Neural progenitor cell (in vitro differentiated cells): ENCODE results near the gene PRKCB. TPM values are rescaled to one million over a fixed set of nuclear protein-coding genes. Genes with fewer than 3 reads are reported as not detected.
A peak's percentile ranks its signal among the peaks of the same experiment; 100 is the strongest.

ENCODE experiments used
- DNase-seq: peaks from one replicate; pipeline ENCODE4 v3.0.0-alpha.2; 2016; ENCODE audit warnings: low spot score
- H2AFZ ChIP-seq: fragments of 200-600 bp; sonication (generic); replicated peaks from 2 replicates; pipeline ENCODE4 v1.6.1; 2016; ENCODE audit warnings: antibody characterized with exemption
- H3F3A ChIP-seq: fragments of 200-600 bp; sonication (generic); 2 replicates; pipeline ENCODE4 v1.6.1; 2016; ENCODE audit warnings: antibody characterized with exemption, low read depth
- H3K27ac ChIP-seq: fragments of 200-600 bp; sonication (generic); 2 replicates; pipeline ENCODE4 v1.5.1; 2016; ENCODE audit warnings: mild to moderate bottlenecking
- H3K27me3 ChIP-seq: fragments of 200-600 bp; sonication (generic); 2 replicates; pipeline ENCODE4 v1.6.1; 2016; ENCODE audit warnings: mild to moderate bottlenecking, moderate library complexity
- H3K36me3 ChIP-seq: fragments of 200-600 bp; sonication (generic); 2 replicates; pipeline ENCODE4 v1.5.1; 2016
- H3K4me1 ChIP-seq: fragments of 200-600 bp; sonication (generic); 2 replicates; pipeline ENCODE4 v1.6.1; 2016; ENCODE audit warnings: mixed run types
- H3K4me2 ChIP-seq: fragments of 200-600 bp; sonication (generic); 2 replicates; pipeline ENCODE4 v1.6.1; 2016
- H3K4me3 ChIP-seq: fragments of 200-600 bp; sonication (generic); 2 replicates; pipeline ENCODE4 v1.5.1; 2016
- H3K79me2 ChIP-seq: fragments of 200-600 bp; sonication (generic); 2 replicates; pipeline ENCODE4 v1.6.1; 2016; ENCODE audit warnings: low read depth
- H3K9ac ChIP-seq: fragments of 200-600 bp; sonication (generic); 2 replicates; pipeline ENCODE4 v1.6.1; 2016
- H3K9me3 ChIP-seq: fragments of 200-600 bp; sonication (generic); 2 replicates; pipeline ENCODE4 v1.5.1; 2016; ENCODE audit warnings: low read depth
- H4K20me1 ChIP-seq: fragments of 200-600 bp; sonication (generic); 2 replicates; pipeline ENCODE4 v1.6.1; 2016; ENCODE audit warnings: low read depth
- H3K27ac Mint-ChIP-seq: 3 replicates; pipeline ENCODE4 v1.8.0; 2021; ENCODE audit warnings: mixed read lengths
- H3K27me3 Mint-ChIP-seq: 2 replicates; pipeline ENCODE4 v1.8.0; 2022; ENCODE audit warnings: low read depth, mild to moderate bottlenecking, inconsistent platforms, moderate library complexity, mixed read lengths; ENCODE audit not compliant: insufficient read depth
- H3K36me3 Mint-ChIP-seq: 3 replicates; pipeline ENCODE4 v1.8.0; 2021; ENCODE audit warnings: mixed read lengths
- H3K4me1 Mint-ChIP-seq: 3 replicates; pipeline ENCODE4 v1.8.0; 2021; ENCODE audit warnings: mixed read lengths
- H3K4me3 Mint-ChIP-seq: 3 replicates; pipeline ENCODE4 v1.8.0; 2021; ENCODE audit warnings: mild to moderate bottlenecking, moderate library complexity, mixed read lengths
- H3K9me3 Mint-ChIP-seq: 3 replicates; pipeline ENCODE4 v1.8.0; 2020; ENCODE audit warnings: mixed read lengths
- EZH2 ChIP-seq: fragments of 200-600 bp; sonication (generic); IDR thresholded peaks from 2 replicates; pipeline ENCODE4 v1.6.1; 2017; ENCODE audit warnings: antibody characterized with exemption, mild to moderate bottlenecking, moderate library complexity
- EZH2phosphoT487 ChIP-seq: fragments of 200-600 bp; sonication (generic); IDR thresholded peaks from 2 replicates; pipeline ENCODE4 v1.6.1; 2017; ENCODE audit warnings: antibody characterized with exemption
- total RNA-seq: library from RNA; depleted of rRNA; stranded (reverse); fragments of >200 nt; gene quantifications from 2 replicates; pipeline ENCODE4 v1.2.3, GENCODE V29; 2015; ENCODE audit warnings: low replicate concordance
- TF ChIP-seq, protein P1 (sequence below): fragments of 200-600 bp; sonication (generic); IDR thresholded peaks from 2 replicates; pipeline ENCODE4 v1.5.1; 2017; ENCODE audit warnings: antibody characterized with exemption, mild to moderate bottlenecking

Gene PRKCB
- total RNA-seq, 1 donor from 2014 or later = 9.5 TPM

DNA sequence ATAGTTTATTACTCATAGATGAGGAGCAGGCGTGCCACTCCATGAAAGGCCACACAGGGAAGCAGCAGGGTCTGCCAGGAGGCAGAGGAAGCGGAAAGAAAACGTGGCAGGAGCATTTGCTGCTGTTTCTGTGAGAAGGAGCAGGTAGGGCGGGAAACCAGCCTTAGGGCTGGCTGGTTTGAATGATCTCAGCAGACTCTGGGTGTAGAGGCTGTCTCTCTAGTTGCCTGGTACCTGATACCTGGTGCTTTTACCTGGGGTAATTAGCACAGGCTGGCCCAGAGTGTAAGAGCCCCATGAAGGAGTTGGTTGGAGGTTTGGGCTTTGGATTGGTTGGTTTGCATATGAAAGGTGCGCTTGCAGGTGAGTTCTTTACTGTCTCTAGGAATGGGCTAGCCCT lies 215.3 kb downstream of the PRKCB start:
- H3K4me2 ChIP-seq = no peak overlapping the region
- Mint-ChIP-seq H3K27me3 (peaks cover 7% of the 10 kb centered on the region), H3K4me3 (no peak overlapping the region), H3K27ac (peak overlapping the region; percentile 46), H3K9me3 (no peaks in the 10 kb centered on the region), H3K4me1 (peaks cover 30% of the 10 kb centered on the region), H3K36me3 (no peaks in the 10 kb centered on the region)
- H3F3A ChIP-seq = peaks cover 23% of the 10 kb centered on the region
- peaks cover 19% of the 10 kb centered on the region for H3K4me1 ChIP-seq
- H3K27me3 ChIP-seq = no peaks in the 10 kb centered on the region
- no peak overlapping the region for H3K4me3 ChIP-seq
- no peaks in the 10 kb centered on the region for H3K36me3 ChIP-seq
- no peaks in the 10 kb centered on the region for H3K9me3 ChIP-seq
- no peak overlapping the region for H3K27ac ChIP-seq
- peaks cover 12% of the 10 kb centered on the region for H4K20me1 ChIP-seq
- TF ChIP-seq, protein P1, sequence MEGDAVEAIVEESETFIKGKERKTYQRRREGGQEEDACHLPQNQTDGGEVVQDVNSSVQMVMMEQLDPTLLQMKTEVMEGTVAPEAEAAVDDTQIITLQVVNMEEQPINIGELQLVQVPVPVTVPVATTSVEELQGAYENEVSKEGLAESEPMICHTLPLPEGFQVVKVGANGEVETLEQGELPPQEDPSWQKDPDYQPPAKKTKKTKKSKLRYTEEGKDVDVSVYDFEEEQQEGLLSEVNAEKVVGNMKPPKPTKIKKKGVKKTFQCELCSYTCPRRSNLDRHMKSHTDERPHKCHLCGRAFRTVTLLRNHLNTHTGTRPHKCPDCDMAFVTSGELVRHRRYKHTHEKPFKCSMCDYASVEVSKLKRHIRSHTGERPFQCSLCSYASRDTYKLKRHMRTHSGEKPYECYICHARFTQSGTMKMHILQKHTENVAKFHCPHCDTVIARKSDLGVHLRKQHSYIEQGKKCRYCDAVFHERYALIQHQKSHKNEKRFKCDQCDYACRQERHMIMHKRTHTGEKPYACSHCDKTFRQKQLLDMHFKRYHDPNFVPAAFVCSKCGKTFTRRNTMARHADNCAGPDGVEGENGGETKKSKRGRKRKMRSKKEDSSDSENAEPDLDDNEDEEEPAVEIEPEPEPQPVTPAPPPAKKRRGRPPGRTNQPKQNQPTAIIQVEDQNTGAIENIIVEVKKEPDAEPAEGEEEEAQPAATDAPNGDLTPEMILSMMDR = no peak
- H3K9ac ChIP-seq = no peak overlapping the region
- DNase-seq = no peak
- no peaks in the 10 kb centered on the region for H3K79me2 ChIP-seq
- no peak overlapping the region for H2AFZ ChIP-seq

GRCh38 chr16:24052329-24053098 lies 216.7 kb downstream of the PRKCB start:
- peaks cover 22% of the 10 kb centered on the region for H3F3A ChIP-seq
- no peak overlapping the region for H3K27ac ChIP-seq
- no peaks in the 10 kb centered on the region for H3K27me3 ChIP-seq
- H3K4me3 Mint-ChIP-seq = no peak overlapping the region
- H3K36me3 ChIP-seq = no peaks in the 10 kb centered on the region
- peaks cover 9% of the 10 kb centered on the region for H3K27me3 Mint-ChIP-seq
- no peak overlapping the region for H3K27ac Mint-ChIP-seq
- no peak overlapping the region for H3K4me2 ChIP-seq
- H3K4me3 ChIP-seq = no peak overlapping the region
- H3K9me3 Mint-ChIP-seq = no peaks in the 10 kb centered on the region
- no peaks in the 10 kb centered on the region for H3K79me2 ChIP-seq
- DNase-seq = no peak
- no peaks in the 10 kb centered on the region for H3K9me3 ChIP-seq
- H3K4me1 Mint-ChIP-seq = peaks cover 37% of the 10 kb centered on the region
- TF ChIP-seq EZH2 = no peak
- TF ChIP-seq EZH2phosphoT487 = no peak
- TF ChIP-seq, protein P1 = no peak
- no peak overlapping the region for H2AFZ ChIP-seq
- peaks cover 23% of the 10 kb centered on the region for H3K4me1 ChIP-seq
- H3K9ac ChIP-seq = no peak overlapping the region
- H4K20me1 ChIP-seq = peaks cover 4% of the 10 kb centered on the region
- no peaks in the 10 kb centered on the region for H3K36me3 Mint-ChIP-seq

- H3K36me3 ChIP-seq = no peaks in the 10 kb centered on the region
- H3K4me2 ChIP-seq = no peak overlapping the region
- H2AFZ ChIP-seq = no peak overlapping the region
- H3K4me1 Mint-ChIP-seq = peaks cover 44% of the 10 kb centered on the region
- H3K4me3 Mint-ChIP-seq = peak overlapping the region; percentile 24
- peaks cover 31% of the 10 kb centered on the region for H3K4me1 ChIP-seq
- peaks cover 4% of the 10 kb centered on the region for H4K20me1 ChIP-seq
- no peak for TF ChIP-seq EZH2phosphoT487
- TF ChIP-seq, protein P1 = no peak
- no peak for TF ChIP-seq EZH2
- no peaks in the 10 kb centered on the region for H3K79me2 ChIP-seq
- no peak overlapping the region for H3K27ac Mint-ChIP-seq
- peaks cover 22% of the 10 kb centered on the region for H3F3A ChIP-seq
- no peak overlapping the region for H3K27ac ChIP-seq
- H3K9me3 ChIP-seq = no peaks in the 10 kb centered on the region
- no peaks in the 10 kb centered on the region for H3K27me3 ChIP-seq
- H3K9ac ChIP-seq = no peak overlapping the region
- DNase-seq = no peak
- no peak overlapping the region for H3K4me3 ChIP-seq
- H3K9me3 Mint-ChIP-seq = no peaks in the 10 kb centered on the region
- H3K27me3 Mint-ChIP-seq = peaks cover 6% of the 10 kb centered on the region
- H3K36me3 Mint-ChIP-seq = no peaks in the 10 kb centered on the region
Measured at GRCh38 chr16:24053099-24053946, 217.5 kb downstream of the PRKCB start.
